Activated CD4-positive, alpha-beta T cell treated with anti-CD3 and anti-CD28 coated beads, Interleukin-2, amount 10 ng/mL, durations not matched to agents 24 days and 14 days (primary cell): Measurements from ENCODE around the gene STYXL1. TPM values are rescaled to one million over a fixed set of nuclear protein-coding genes. Genes with fewer than 3 reads are reported as not detected.
"Not testable (repeated sequence)": the region's sequence is repeated elsewhere in the genome, so short reads cannot be mapped to it uniquely, and the experiment has no call there.

Experiments
- DNase-seq: peaks from one replicate; pipeline ENCODE4 v3.0.0; 2022
- H3K27ac Mint-ChIP-seq: one replicate; pipeline ENCODE4 v1.8.0; 2022; ENCODE audit warnings: mild to moderate bottlenecking, mixed read lengths
- H3K27me3 Mint-ChIP-seq: one replicate; pipeline ENCODE4 v1.8.0; 2022; ENCODE audit warnings: mixed read lengths
- H3K36me3 Mint-ChIP-seq: one replicate; pipeline ENCODE4 v1.8.0; 2022; ENCODE audit warnings: low read depth, mild to moderate bottlenecking, mixed read lengths
- H3K4me1 Mint-ChIP-seq: one replicate; pipeline ENCODE4 v1.8.0; 2021; ENCODE audit warnings: mixed read lengths
- H3K4me3 Mint-ChIP-seq: one replicate; pipeline ENCODE4 v1.8.0; 2022; ENCODE audit warnings: mild to moderate bottlenecking, moderate library complexity, mixed read lengths
- H3K9me3 Mint-ChIP-seq: one replicate; pipeline ENCODE4 v1.8.0; 2021; ENCODE audit warnings: mixed read lengths
- intact Hi-C: fragments of 100-400 bp; cut with micrococcal nuclease; formaldehyde crosslinking; loops from one replicate; pipeline ENCODE4 v1.15.1; 2023
- total RNA-seq: library from RNA; stranded (reverse); gene quantifications from 2 replicates; pipeline ENCODE4 v1.2.3, GENCODE V29; 2022

STYXL1 gene
- total RNA-seq, 1 donor from 2014 or later = 33.6 TPM

DNA sequence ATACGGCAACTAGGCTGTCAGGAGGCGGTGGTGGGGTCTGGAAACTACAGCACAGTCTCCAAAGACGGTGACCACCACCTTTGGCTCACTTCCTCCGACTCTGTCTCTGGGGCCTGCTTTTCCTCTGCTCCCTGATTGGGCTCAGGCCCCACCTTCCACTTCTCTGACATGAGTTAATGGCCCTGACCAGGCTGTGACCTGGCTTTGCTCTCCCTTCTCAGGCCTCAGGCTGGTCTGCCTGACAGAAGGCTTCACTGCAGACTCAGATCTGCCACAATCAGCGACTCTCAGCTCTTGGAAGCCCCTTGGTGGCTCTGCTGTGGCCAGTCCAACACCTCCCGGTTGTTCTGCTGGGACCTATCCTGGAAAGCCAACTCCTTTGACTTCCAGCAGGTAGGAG, 7.7 kb downstream of the STYXL1 start:
- Mint-ChIP-seq H3K4me1 (peaks cover 10% of the 10 kb centered on the region), H3K36me3 (peaks cover 5% of the 10 kb centered on the region), H3K4me3 (no peak overlapping the region), H3K27ac (no peak overlapping the region), H3K27me3 (no peaks in the 10 kb centered on the region), H3K9me3 (no peaks in the 10 kb centered on the region)
- intact Hi-C loops = no loop called here
- DNase-seq = no peak

DNA sequence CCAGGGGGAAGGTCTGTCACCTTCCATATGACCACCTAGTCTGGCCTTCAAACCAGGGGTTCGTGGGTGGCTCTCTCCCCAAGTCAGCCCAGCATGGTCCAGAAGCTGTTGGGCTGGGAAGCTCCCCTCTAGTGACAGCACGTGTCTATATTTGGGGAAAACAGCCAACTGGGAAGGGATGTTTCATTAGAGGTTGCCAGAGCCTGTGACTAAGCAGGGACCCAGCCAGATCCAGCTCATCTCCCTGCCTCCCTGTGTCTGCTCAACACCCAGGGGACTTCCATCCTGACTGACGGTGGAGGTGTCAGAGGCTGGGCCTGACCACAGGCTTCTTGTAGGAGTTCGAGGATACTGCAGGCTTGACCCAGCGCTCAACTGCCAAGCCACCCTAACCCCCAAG, 10.5 kb downstream of the STYXL1 start:
- H3K27me3 Mint-ChIP-seq = no peaks in the 10 kb centered on the region
- intact Hi-C loops = no loop called here
- no peak for DNase-seq
- peaks cover 17% of the 10 kb centered on the region for H3K4me1 Mint-ChIP-seq
- H3K36me3 Mint-ChIP-seq = peaks cover 4% of the 10 kb centered on the region
- H3K4me3 Mint-ChIP-seq = no peak overlapping the region
- H3K27ac Mint-ChIP-seq = no peak overlapping the region
- no peaks in the 10 kb centered on the region for H3K9me3 Mint-ChIP-seq

DNA sequence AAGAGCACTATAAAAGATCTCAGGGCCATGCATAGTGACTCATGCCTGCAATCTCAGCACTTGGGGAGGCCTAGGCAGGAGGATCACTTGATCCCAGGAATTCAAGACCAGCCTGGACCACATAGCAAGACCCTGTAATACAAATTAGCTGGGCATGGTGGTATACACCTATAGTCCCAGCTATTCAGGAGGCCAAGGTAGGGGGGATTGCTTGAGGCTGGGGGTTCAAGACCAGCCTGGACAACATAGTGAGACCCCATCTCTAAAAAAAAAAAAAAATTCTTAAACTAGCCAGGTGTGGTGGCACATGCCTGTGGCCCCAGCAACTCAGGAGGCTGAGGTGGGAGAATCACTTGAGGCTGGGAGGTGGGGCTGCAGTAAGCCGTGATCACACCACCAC, 15.8 kb downstream of the STYXL1 start:
- intact Hi-C loops = no loop called here
- Mint-ChIP-seq H3K4me1 (peaks cover 17% of the 10 kb centered on the region), H3K27me3 (no peaks in the 10 kb centered on the region), H3K27ac (no peak overlapping the region), H3K4me3 (no peak overlapping the region), H3K9me3 (no peaks in the 10 kb centered on the region), H3K36me3 (peaks cover 13% of the 10 kb centered on the region)
- DNase-seq = no peak

GRCh38 chr7:76029682-76030081, 18.1 kb downstream of the STYXL1 start:
- Mint-ChIP-seq H3K36me3 (peaks cover 21% of the 10 kb centered on the region), H3K4me1 (peaks cover 15% of the 10 kb centered on the region)
- H3K9me3 Mint-ChIP-seq, H3K27ac Mint-ChIP-seq, H3K4me3 Mint-ChIP-seq, H3K27me3 Mint-ChIP-seq, intact Hi-C loops, DNase-seq: not testable (repeated sequence)

- Mint-ChIP-seq H3K27me3 (no peaks in the 10 kb centered on the region), H3K4me1 (peaks cover 13% of the 10 kb centered on the region), H3K4me3 (peak overlapping the region; percentile 4), H3K27ac (no peak overlapping the region), H3K36me3 (peaks cover 35% of the 10 kb centered on the region), H3K9me3 (no peaks in the 10 kb centered on the region)
- intact Hi-C loops = no loop called here
- no peak for DNase-seq
Measured at GRCh38 chr7:76023002-76023401, 24.8 kb downstream of the STYXL1 start.

- no peak for DNase-seq
- Mint-ChIP-seq H3K4me1 (peaks cover 13% of the 10 kb centered on the region), H3K9me3 (no peaks in the 10 kb centered on the region), H3K4me3 (no peak overlapping the region), H3K36me3 (peaks cover 38% of the 10 kb centered on the region), H3K27me3 (no peaks in the 10 kb centered on the region), H3K27ac (no peak overlapping the region)
- intact Hi-C loops = no loop called here
Measured at GRCh38 chr7:76022026-76022780, 25.6 kb downstream of the STYXL1 start.

DNA sequence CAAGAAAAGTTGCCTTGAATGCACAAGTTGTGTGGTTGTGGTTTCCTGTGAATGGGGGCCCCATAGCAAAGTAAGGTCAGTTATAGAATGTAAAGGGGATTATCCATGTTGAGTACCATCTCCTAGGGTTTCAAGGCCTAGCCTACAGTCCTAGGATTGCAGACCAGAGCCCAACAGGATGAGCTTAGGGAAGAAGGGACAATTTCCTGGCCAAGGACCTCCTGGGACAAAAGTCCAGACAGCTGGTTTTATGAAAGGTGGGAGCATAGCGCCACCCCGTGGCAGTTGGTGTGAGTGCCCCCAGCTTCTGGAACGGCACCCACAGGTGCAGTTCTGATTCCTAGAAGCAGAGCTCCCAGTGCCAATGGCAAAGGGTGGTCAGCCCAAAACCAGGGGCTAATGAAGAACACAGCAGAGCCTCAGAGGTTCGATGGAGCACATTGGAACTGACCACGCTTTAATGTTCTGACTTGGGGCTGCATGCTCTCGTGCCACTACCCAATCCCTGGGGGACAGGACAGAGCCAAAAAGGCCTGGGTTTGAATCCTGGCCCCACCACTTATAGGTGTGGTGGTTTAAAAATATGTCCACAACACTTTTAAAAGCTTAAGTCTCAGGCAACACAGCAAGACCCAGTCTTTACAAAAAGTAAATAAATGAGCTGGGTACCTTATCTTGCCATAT, 27.6 kb downstream of the STYXL1 start:
- H3K27ac Mint-ChIP-seq = peak overlapping the region; percentile 70
- DNase-seq = peak; percentile 91
- peak overlapping the region; percentile 25 for H3K4me3 Mint-ChIP-seq
- peaks cover 42% of the 10 kb centered on the region for H3K36me3 Mint-ChIP-seq
- H3K27me3 Mint-ChIP-seq = no peaks in the 10 kb centered on the region
- no peaks in the 10 kb centered on the region for H3K9me3 Mint-ChIP-seq
- intact Hi-C loops = loop anchor here (1.0 kb wide), 1 partner anchor 154 kb away; no protein-coding TSS in a partner anchor
- H3K4me1 Mint-ChIP-seq = peaks cover 13% of the 10 kb centered on the region

GRCh38 chr7:76018520-76018919, 29.3 kb downstream of the STYXL1 start:
- H3K27me3 Mint-ChIP-seq, H3K9me3 Mint-ChIP-seq, DNase-seq, intact Hi-C loops, H3K27ac Mint-ChIP-seq, H3K4me3 Mint-ChIP-seq: not testable (repeated sequence)
- Mint-ChIP-seq H3K4me1 (peaks cover 13% of the 10 kb centered on the region), H3K36me3 (peaks cover 46% of the 10 kb centered on the region)

GRCh38 chr7:76016191-76016947, 31.4 kb downstream of the STYXL1 start:
- Mint-ChIP-seq H3K27me3 (no peaks in the 10 kb centered on the region), H3K27ac (no peak overlapping the region), H3K36me3 (peaks cover 53% of the 10 kb centered on the region), H3K4me3 (no peak overlapping the region), H3K9me3 (no peaks in the 10 kb centered on the region), H3K4me1 (peaks cover 13% of the 10 kb centered on the region)
- no peak for DNase-seq
- intact Hi-C loops = no loop called here

DNA sequence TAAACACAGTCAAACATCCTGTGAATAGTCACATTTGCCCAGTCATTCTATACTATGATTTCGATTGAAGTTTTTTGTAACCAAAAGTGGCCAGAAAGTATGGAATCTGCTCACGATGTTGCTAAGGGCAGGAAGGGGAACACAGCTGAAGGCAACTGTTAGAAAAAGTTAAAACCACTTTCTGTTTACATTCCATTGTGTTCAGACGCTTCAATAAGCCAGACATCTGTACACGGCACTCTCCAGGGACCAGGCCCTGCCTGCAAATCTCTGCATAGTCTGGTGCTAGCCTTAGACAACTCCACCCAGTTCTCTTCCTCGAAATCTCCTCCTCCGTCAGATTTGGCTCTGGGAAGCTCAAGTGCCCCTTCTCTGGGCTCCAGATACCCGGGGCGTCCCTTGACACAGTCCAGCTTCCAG, 36.3 kb downstream of the STYXL1 start:
- intact Hi-C loops = no loop called here
- Mint-ChIP-seq H3K4me1 (peaks cover 35% of the 10 kb centered on the region), H3K27me3 (no peaks in the 10 kb centered on the region), H3K4me3 (no peak overlapping the region), H3K36me3 (peaks cover 43% of the 10 kb centered on the region), H3K27ac (no peak overlapping the region), H3K9me3 (no peaks in the 10 kb centered on the region)
- no peak for DNase-seq

- peak overlapping the region; percentile 62 for H3K4me3 Mint-ChIP-seq
- H3K27ac Mint-ChIP-seq = peak overlapping the region; percentile 87
- H3K4me1 Mint-ChIP-seq = peaks cover 40% of the 10 kb centered on the region
Measured at GRCh38 chr7:76009672-76010600, 37.9 kb downstream of the STYXL1 start.

DNA sequence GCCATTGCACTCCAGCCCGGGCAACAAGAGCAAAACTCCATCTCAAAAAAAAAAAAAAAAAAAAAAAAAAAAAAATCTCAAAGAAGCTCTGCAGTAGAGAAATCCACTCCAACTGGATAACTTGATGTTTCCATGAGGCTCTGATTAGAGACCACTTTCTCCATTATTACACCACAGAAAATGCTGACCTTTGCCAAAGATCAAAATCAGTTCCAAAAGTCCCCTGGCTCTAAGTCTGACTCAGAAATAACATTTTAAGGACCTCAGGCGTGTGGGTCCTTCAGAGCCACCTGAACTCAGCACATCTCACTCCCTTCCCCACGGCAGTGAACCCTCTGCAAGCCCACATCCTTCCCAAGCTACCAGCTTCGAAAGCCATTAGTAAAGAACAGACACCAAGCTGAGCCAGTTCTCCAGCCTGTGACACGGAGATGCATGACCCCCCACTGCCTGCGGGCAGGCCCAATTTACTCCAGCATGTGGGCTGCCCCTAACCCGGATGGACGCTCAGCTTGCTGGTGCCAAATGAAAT, 39.6 kb downstream of the STYXL1 start:
- H3K27ac Mint-ChIP-seq = peak overlapping the region; percentile 87
- peaks cover 42% of the 10 kb centered on the region for H3K36me3 Mint-ChIP-seq
- DNase-seq = peak; percentile 76
- H3K4me1 Mint-ChIP-seq = peaks cover 40% of the 10 kb centered on the region
- intact Hi-C loops = loop anchor here (2.0 kb wide), 3 partner anchors 39 to 137 kb away; partner anchors contain the start of genes POR and STYXL1
- no peaks in the 10 kb centered on the region for H3K27me3 Mint-ChIP-seq
- peak overlapping the region; percentile 62 for H3K4me3 Mint-ChIP-seq
- no peaks in the 10 kb centered on the region for H3K9me3 Mint-ChIP-seq

More at GRCh38 chr7:76009672-76010600, 37.9 kb downstream of the STYXL1 start:
- intact Hi-C loops = loop anchor here (1.0 to 2.0 kb wide), 7 partner anchors 16 to 234 kb away; partner anchors contain the start of genes POR, RHBDD2, STYXL1 and TMEM120A
- no peak for DNase-seq
- Mint-ChIP-seq H3K36me3 (peaks cover 46% of the 10 kb centered on the region), H3K9me3 (no peaks in the 10 kb centered on the region), H3K27me3 (no peaks in the 10 kb centered on the region)

DNA sequence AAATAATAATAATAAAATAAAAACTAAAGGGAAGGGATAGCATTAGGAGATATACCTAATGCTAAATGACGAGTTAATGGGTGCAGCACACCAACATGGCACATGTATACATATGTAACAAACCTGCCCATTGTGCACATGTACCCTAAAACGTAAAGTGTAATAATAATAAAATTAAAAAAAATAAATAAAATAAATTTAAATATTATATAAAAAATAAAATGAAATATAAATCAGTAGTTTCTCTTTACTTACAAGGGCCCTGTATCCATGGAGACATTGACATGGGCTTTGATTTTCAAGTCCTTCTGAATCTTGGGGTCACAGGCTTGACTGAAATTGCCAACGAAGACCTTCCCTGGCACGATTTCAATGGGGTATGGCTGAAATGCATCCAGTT, 42.8 kb downstream of the STYXL1 start:
- H3K27me3 Mint-ChIP-seq, DNase-seq, intact Hi-C loops, H3K9me3 Mint-ChIP-seq, H3K27ac Mint-ChIP-seq, H3K4me3 Mint-ChIP-seq: not testable (repeated sequence)
- Mint-ChIP-seq H3K36me3 (peaks cover 33% of the 10 kb centered on the region), H3K4me1 (peaks cover 26% of the 10 kb centered on the region)
